ENCODE results near the gene GPX8. TPM values are rescaled to one million over a fixed set of nuclear protein-coding genes. Genes with fewer than 3 reads are reported as not detected.

The GPX8 gene
- total RNA-seq, 1 donor from 2014 or later = 2.7 TPM

DNA sequence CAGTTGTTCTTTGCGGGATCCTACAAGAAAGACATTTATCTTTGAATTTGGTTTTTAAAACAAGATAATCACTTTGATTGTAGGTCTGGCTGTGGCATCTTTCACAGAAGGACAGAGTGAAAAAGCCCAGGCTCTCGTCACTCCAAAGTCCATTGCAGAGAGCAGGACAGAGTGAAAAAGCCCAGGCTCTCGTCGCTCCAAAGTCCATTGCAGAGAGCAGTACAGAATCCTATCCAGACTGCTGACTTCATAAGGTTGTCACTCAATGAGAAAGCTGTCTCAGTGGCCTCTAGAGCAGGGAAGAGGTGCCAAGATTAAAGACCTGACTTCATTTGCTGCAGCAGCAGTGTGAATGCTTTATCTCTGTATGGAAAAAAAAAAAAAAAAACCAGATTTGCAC, 16.3 kb upstream of the GPX8 start:
- H3K27ac Mint-ChIP-seq (ENCODE audit: unreplicated experiment) = no peak overlapping the region

GRCh38 chr5:55146080-55146479, 13.9 kb upstream of the GPX8 start:
- TF ChIP-seq, protein P1, sequence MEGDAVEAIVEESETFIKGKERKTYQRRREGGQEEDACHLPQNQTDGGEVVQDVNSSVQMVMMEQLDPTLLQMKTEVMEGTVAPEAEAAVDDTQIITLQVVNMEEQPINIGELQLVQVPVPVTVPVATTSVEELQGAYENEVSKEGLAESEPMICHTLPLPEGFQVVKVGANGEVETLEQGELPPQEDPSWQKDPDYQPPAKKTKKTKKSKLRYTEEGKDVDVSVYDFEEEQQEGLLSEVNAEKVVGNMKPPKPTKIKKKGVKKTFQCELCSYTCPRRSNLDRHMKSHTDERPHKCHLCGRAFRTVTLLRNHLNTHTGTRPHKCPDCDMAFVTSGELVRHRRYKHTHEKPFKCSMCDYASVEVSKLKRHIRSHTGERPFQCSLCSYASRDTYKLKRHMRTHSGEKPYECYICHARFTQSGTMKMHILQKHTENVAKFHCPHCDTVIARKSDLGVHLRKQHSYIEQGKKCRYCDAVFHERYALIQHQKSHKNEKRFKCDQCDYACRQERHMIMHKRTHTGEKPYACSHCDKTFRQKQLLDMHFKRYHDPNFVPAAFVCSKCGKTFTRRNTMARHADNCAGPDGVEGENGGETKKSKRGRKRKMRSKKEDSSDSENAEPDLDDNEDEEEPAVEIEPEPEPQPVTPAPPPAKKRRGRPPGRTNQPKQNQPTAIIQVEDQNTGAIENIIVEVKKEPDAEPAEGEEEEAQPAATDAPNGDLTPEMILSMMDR (IDR thresholded peaks at IDR 0.05; ENCODE audit: partially characterized antibody, unreplicated experiment) = no peak
- Mint-ChIP-seq H3K36me3 (ENCODE audit: unreplicated experiment) (no peaks in the 10 kb centered on the region), H3K27me3 (ENCODE audit: unreplicated experiment) (no peaks in the 10 kb centered on the region), H3K9me3 (ENCODE audit: unreplicated experiment) (no peaks in the 10 kb centered on the region), H3K4me1 (ENCODE audit: low read depth, unreplicated experiment) (no peaks in the 10 kb centered on the region), H3K4me3 (ENCODE audit: unreplicated experiment) (no peak overlapping the region), H3K27ac (ENCODE audit: unreplicated experiment) (no peak overlapping the region)
- no peak for DNase-seq

More for the DNA sequence above, 16.3 kb upstream of the GPX8 start:
- Mint-ChIP-seq H3K4me1 (ENCODE audit: low read depth, unreplicated experiment) (no peaks in the 10 kb centered on the region), H3K36me3 (ENCODE audit: unreplicated experiment) (no peaks in the 10 kb centered on the region), H3K4me3 (ENCODE audit: unreplicated experiment) (no peak overlapping the region), H3K27me3 (ENCODE audit: unreplicated experiment) (no peaks in the 10 kb centered on the region), H3K9me3 (ENCODE audit: unreplicated experiment) (no peaks in the 10 kb centered on the region)
- TF ChIP-seq, protein P1 (IDR thresholded peaks at IDR 0.05; ENCODE audit: partially characterized antibody, unreplicated experiment) = no peak
- no peak for DNase-seq

DNA sequence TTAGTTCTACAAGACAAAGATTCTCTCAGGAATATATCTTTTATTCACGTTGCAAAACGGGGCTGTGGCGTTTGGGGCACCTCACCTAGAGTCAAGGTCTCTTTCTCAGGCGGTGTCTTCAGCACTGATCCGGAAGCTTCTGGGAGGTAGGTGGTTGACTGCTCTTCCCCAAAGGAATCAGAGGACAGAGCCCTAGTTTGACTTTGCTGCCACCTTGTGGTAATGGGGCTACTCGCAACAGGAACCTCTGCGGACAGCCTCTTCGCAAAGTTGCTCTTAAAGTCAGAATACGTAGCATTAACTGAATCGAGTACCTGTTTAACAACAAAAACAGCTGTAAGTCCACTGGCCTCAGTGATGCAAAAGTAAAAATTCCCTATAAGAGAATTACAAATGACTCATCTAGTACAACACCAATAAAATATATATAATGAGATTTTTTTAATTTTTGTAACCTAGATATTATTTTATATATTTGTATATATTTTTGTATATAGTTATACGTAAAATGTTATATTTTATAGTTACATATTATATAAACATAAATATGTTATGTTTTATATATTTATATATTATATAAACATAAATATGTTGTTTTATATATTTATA, 13.3 kb upstream of the GPX8 start:
- H3K4me3 Mint-ChIP-seq (ENCODE audit: unreplicated experiment) = no peak overlapping the region
- no peaks in the 10 kb centered on the region for H3K4me1 Mint-ChIP-seq (ENCODE audit: low read depth, unreplicated experiment)
- TF ChIP-seq, protein P1 (IDR thresholded peaks at IDR 0.05; ENCODE audit: partially characterized antibody, unreplicated experiment) = peak; percentile 84

DNA sequence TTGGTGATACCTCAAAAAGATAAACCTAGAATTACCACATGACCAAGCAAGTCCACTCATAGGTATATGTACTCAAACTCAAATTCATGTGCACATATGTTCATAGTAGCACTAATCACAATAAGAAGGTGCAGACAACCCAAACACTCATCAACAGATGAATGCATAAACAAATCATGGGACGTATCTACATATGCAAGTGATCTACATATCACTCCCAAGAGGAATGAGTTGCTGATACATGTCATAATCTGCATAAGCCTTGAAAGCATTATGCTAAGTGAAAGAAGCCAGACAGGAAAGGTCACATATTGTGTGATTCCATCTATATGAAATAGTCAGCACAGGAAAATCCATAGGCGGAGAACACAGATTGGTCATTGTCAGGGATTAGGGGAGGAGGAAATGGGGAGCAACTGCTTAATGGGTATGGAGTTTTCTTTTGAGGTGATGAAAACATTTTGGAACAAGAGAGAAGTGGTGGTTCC, 10.6 kb upstream of the GPX8 start:
- TF ChIP-seq, protein P1 (IDR thresholded peaks at IDR 0.05; ENCODE audit: partially characterized antibody, unreplicated experiment) = no peak
- Mint-ChIP-seq H3K4me3 (ENCODE audit: unreplicated experiment) (no peak overlapping the region), H3K27me3 (ENCODE audit: unreplicated experiment) (no peaks in the 10 kb centered on the region), H3K4me1 (ENCODE audit: low read depth, unreplicated experiment) (no peaks in the 10 kb centered on the region), H3K36me3 (ENCODE audit: unreplicated experiment) (no peaks in the 10 kb centered on the region), H3K27ac (ENCODE audit: unreplicated experiment) (no peak overlapping the region), H3K9me3 (ENCODE audit: unreplicated experiment) (no peaks in the 10 kb centered on the region)
- no peak for DNase-seq

More for the DNA sequence above, 13.3 kb upstream of the GPX8 start:
- Mint-ChIP-seq H3K9me3 (ENCODE audit: unreplicated experiment) (no peaks in the 10 kb centered on the region), H3K36me3 (ENCODE audit: unreplicated experiment) (no peaks in the 10 kb centered on the region), H3K27ac (ENCODE audit: unreplicated experiment) (no peak overlapping the region), H3K27me3 (ENCODE audit: unreplicated experiment) (no peaks in the 10 kb centered on the region)
- DNase-seq = peak; percentile 83

Data from glutamatergic neuron (in vitro differentiated cells).